ENCODE data around the gene RNF20. TPM values are rescaled to one million over a fixed set of nuclear protein-coding genes. Genes with fewer than 3 reads are reported as not detected.
A peak's percentile ranks its signal among the peaks of the same experiment; 100 is the strongest.

RNF20 gene
- total RNA-seq (10 to 100 TPM; 29.8 to 34.9 TPM), total RNA-seq (48.7 to 90.9 reads per million in 2 donors)

- Mint-ChIP-seq H3K4me3 (peak within 1 kb of the TSS; percentile 95), H3K36me3 (ENCODE audit: low read depth) (peaks cover 9% of the 10 kb centered on the region), H3K4me1 (peaks cover 18% of the 10 kb centered on the region), H3K27ac (peak within 1 kb of the TSS; percentile 97), H3K27me3 (peaks cover 10% of the 10 kb centered on the region)
- no peaks in the 10 kb centered on the region for H3K9me3 ChIP-seq (ENCODE audit: control insufficient read depth, low read length, poor library complexity, severe bottlenecking)
- peak; percentile 95 to 98 (median 97) for DNase-seq
- peak; percentile 94 for ATAC-seq
Measured at GRCh38 chr9:101533334-101534204, at the start of gene RNF20. Gene RNF20 (plus strand): TSS chr9:101533853. CDS start chr9:101535424, 1,571 bp downstream.

- no peak for ATAC-seq
- H3K36me3 Mint-ChIP-seq (ENCODE audit: low read depth) = peaks cover 2% of the 10 kb centered on the region
- H3K27me3 Mint-ChIP-seq = peaks cover 78% of the 10 kb centered on the region
- no peak for DNase-seq
- no peaks in the 10 kb centered on the region for H3K9me3 ChIP-seq (ENCODE audit: control insufficient read depth, low read length, poor library complexity, severe bottlenecking)
- no peak overlapping the region for H3K4me3 Mint-ChIP-seq
- H3K4me1 Mint-ChIP-seq = peaks cover 4% of the 10 kb centered on the region
- no peak overlapping the region for H3K27ac Mint-ChIP-seq
Measured at GRCh38 chr9:101484046-101484445, 49.6 kb upstream of the RNF20 start.

GRCh38 chr9:101485924-101486692 lies 47.5 kb upstream of the RNF20 start:
- Mint-ChIP-seq H3K4me3 (peak overlapping the region; percentile 50), H3K36me3 (ENCODE audit: low read depth) (peaks cover 2% of the 10 kb centered on the region), H3K27ac (no peak overlapping the region), H3K4me1 (peaks cover 4% of the 10 kb centered on the region), H3K27me3 (peaks cover 71% of the 10 kb centered on the region)
- ATAC-seq (no peak), DNase-seq (no peak)
- H3K9me3 ChIP-seq (ENCODE audit: control insufficient read depth, low read length, poor library complexity, severe bottlenecking) = no peaks in the 10 kb centered on the region

- Mint-ChIP-seq H3K4me3 (no peak overlapping the region), H3K4me1 (peaks cover 4% of the 10 kb centered on the region), H3K36me3 (ENCODE audit: low read depth) (peaks cover 2% of the 10 kb centered on the region), H3K27me3 (peaks cover 66% of the 10 kb centered on the region), H3K27ac (no peak overlapping the region)
- no peaks in the 10 kb centered on the region for H3K9me3 ChIP-seq (ENCODE audit: control insufficient read depth, low read length, poor library complexity, severe bottlenecking)
- ATAC-seq (no peak), DNase-seq (no peak)
Measured at GRCh38 chr9:101486693-101487442, 46.8 kb upstream of the RNF20 start.

- Mint-ChIP-seq H3K4me1 (peaks cover 4% of the 10 kb centered on the region), H3K27ac (no peak overlapping the region), H3K27me3 (peaks cover 61% of the 10 kb centered on the region), H3K4me3 (no peak overlapping the region), H3K36me3 (ENCODE audit: low read depth) (peaks cover 2% of the 10 kb centered on the region)
- H3K9me3 ChIP-seq (ENCODE audit: control insufficient read depth, low read length, poor library complexity, severe bottlenecking) = no peaks in the 10 kb centered on the region
- DNase-seq (no peak), ATAC-seq (no peak)
Measured at GRCh38 chr9:101487443-101487840, 46.2 kb upstream of the RNF20 start.

- peaks cover 5% of the 10 kb centered on the region for H3K27me3 Mint-ChIP-seq
- H3K4me3 Mint-ChIP-seq = no peak overlapping the region
- no peaks in the 10 kb centered on the region for H3K4me1 Mint-ChIP-seq
- DNase-seq (no peak), ATAC-seq (no peak)
- no peaks in the 10 kb centered on the region for H3K9me3 ChIP-seq (ENCODE audit: control insufficient read depth, low read length, poor library complexity, severe bottlenecking)
- H3K27ac Mint-ChIP-seq = no peak overlapping the region
- H3K36me3 Mint-ChIP-seq (ENCODE audit: low read depth) = no peaks in the 10 kb centered on the region
Measured at GRCh38 chr9:101495810-101496209, 37.8 kb upstream of the RNF20 start.

- H3K27ac Mint-ChIP-seq = no peak overlapping the region
- no peaks in the 10 kb centered on the region for H3K36me3 Mint-ChIP-seq (ENCODE audit: low read depth)
- H3K27me3 Mint-ChIP-seq = peaks cover 12% of the 10 kb centered on the region
- DNase-seq = no peak
- ATAC-seq = no peak
- no peak overlapping the region for H3K4me3 Mint-ChIP-seq
- no peaks in the 10 kb centered on the region for H3K9me3 ChIP-seq (ENCODE audit: control insufficient read depth, low read length, poor library complexity, severe bottlenecking)
- no peaks in the 10 kb centered on the region for H3K4me1 Mint-ChIP-seq
Measured at GRCh38 chr9:101498323-101498722, 35.3 kb upstream of the RNF20 start.

GRCh38 chr9:101504188-101504587 lies 29.5 kb upstream of the RNF20 start:
- no peaks in the 10 kb centered on the region for H3K9me3 ChIP-seq (ENCODE audit: control insufficient read depth, low read length, poor library complexity, severe bottlenecking)
- no peak overlapping the region for H3K4me3 Mint-ChIP-seq
- no peak for ATAC-seq
- DNase-seq = no peak
- H3K4me1 Mint-ChIP-seq = no peaks in the 10 kb centered on the region
- H3K36me3 Mint-ChIP-seq (ENCODE audit: low read depth) = no peaks in the 10 kb centered on the region
- no peak overlapping the region for H3K27ac Mint-ChIP-seq
- peaks cover 29% of the 10 kb centered on the region for H3K27me3 Mint-ChIP-seq

- Mint-ChIP-seq H3K27ac (no peak overlapping the region), H3K27me3 (peaks cover 22% of the 10 kb centered on the region), H3K36me3 (ENCODE audit: low read depth) (no peaks in the 10 kb centered on the region), H3K4me1 (peaks cover 3% of the 10 kb centered on the region), H3K4me3 (no peak overlapping the region)
- no peaks in the 10 kb centered on the region for H3K9me3 ChIP-seq (ENCODE audit: control insufficient read depth, low read length, poor library complexity, severe bottlenecking)
- DNase-seq (no peak), ATAC-seq (no peak)
Measured at GRCh38 chr9:101508211-101508610, 25.4 kb upstream of the RNF20 start.

GRCh38 chr9:101509572-101509971 lies 24.1 kb upstream of the RNF20 start:
- peaks cover 20% of the 10 kb centered on the region for H3K27me3 Mint-ChIP-seq
- H3K27ac Mint-ChIP-seq = no peak overlapping the region
- H3K4me3 Mint-ChIP-seq = no peak overlapping the region
- no peak for ATAC-seq
- H3K4me1 Mint-ChIP-seq = peaks cover 3% of the 10 kb centered on the region
- H3K9me3 ChIP-seq (ENCODE audit: control insufficient read depth, low read length, poor library complexity, severe bottlenecking) = no peaks in the 10 kb centered on the region
- no peaks in the 10 kb centered on the region for H3K36me3 Mint-ChIP-seq (ENCODE audit: low read depth)
- DNase-seq = no peak

- Mint-ChIP-seq H3K27ac (no peak overlapping the region), H3K4me1 (peaks cover 3% of the 10 kb centered on the region), H3K36me3 (ENCODE audit: low read depth) (no peaks in the 10 kb centered on the region), H3K4me3 (no peak overlapping the region), H3K27me3 (peaks cover 26% of the 10 kb centered on the region)
- DNase-seq (no peak), ATAC-seq (no peak)
- H3K9me3 ChIP-seq (ENCODE audit: control insufficient read depth, low read length, poor library complexity, severe bottlenecking) = no peaks in the 10 kb centered on the region
Measured at GRCh38 chr9:101510459-101510858, 23.2 kb upstream of the RNF20 start.

GRCh38 chr9:101511009-101511408 lies 22.6 kb upstream of the RNF20 start:
- ATAC-seq = no peak
- no peak overlapping the region for H3K4me3 Mint-ChIP-seq

GRCh38 chr9:101512116-101512515 lies 21.5 kb upstream of the RNF20 start:
- H3K27ac Mint-ChIP-seq = no peak overlapping the region
- H3K4me1 Mint-ChIP-seq = peaks cover 3% of the 10 kb centered on the region
- no peaks in the 10 kb centered on the region for H3K9me3 ChIP-seq (ENCODE audit: control insufficient read depth, low read length, poor library complexity, severe bottlenecking)
- ATAC-seq (no peak), DNase-seq (no peak)
- H3K27me3 Mint-ChIP-seq = peaks cover 30% of the 10 kb centered on the region
- no peaks in the 10 kb centered on the region for H3K36me3 Mint-ChIP-seq (ENCODE audit: low read depth)
- H3K4me3 Mint-ChIP-seq = no peak overlapping the region

More at GRCh38 chr9:101511009-101511408, 22.6 kb upstream of the RNF20 start:
- no peak for DNase-seq
- peaks cover 3% of the 10 kb centered on the region for H3K4me1 Mint-ChIP-seq
- no peaks in the 10 kb centered on the region for H3K9me3 ChIP-seq (ENCODE audit: control insufficient read depth, low read length, poor library complexity, severe bottlenecking)
- no peaks in the 10 kb centered on the region for H3K36me3 Mint-ChIP-seq (ENCODE audit: low read depth)
- no peak overlapping the region for H3K27ac Mint-ChIP-seq
- peaks cover 26% of the 10 kb centered on the region for H3K27me3 Mint-ChIP-seq

All from T-helper 17 cell (primary cell).